H9 (cell line): ENCODE results near the gene SLC16A10. TPM values are rescaled to one million over a fixed set of nuclear protein-coding genes. Genes with fewer than 3 reads are reported as not detected.

Source experiments
- DNase-seq: peaks from one replicate; pipeline ENCODE4 v3.0.0-alpha.2; 2017
- H2AFZ ChIP-seq: one replicate; pipeline ENCODE4 v1.6.1; 2013; ENCODE audit warnings: mild to moderate bottlenecking, low read length, control low read depth, moderate library complexity
- H2AK5ac ChIP-seq: 2 replicates; pipeline ENCODE4 v1.6.1; 2013; ENCODE audit warnings: low read length, control low read depth, mixed read lengths; ENCODE audit not compliant: insufficient read length
- H2BK120ac ChIP-seq: one replicate; pipeline ENCODE4 v1.6.1; 2013; ENCODE audit warnings: low read depth, mild to moderate bottlenecking, low read length, control low read depth, inconsistent platforms; ENCODE audit not compliant: poor library complexity, severe bottlenecking
- H2BK12ac ChIP-seq: 2 replicates; pipeline ENCODE4 v1.6.1; 2013; ENCODE audit warnings: low read length, control low read depth, mixed read lengths, low read depth; ENCODE audit not compliant: insufficient read length
- H2BK15ac ChIP-seq: 2 replicates; pipeline ENCODE4 v1.6.1; 2013; ENCODE audit warnings: low read depth, low read length, control low read depth
- H2BK20ac ChIP-seq: one replicate; pipeline ENCODE4 v1.6.1; 2013; ENCODE audit warnings: low read depth, mild to moderate bottlenecking, low read length, control low read depth, inconsistent platforms; ENCODE audit not compliant: poor library complexity, severe bottlenecking
- H2BK5ac ChIP-seq: 2 replicates; pipeline ENCODE4 v1.6.1; 2013; ENCODE audit warnings: low read length, control low read depth, mixed read lengths; ENCODE audit not compliant: insufficient read length
- H3K14ac ChIP-seq: 2 replicates; pipeline ENCODE4 v1.6.1; 2013; ENCODE audit warnings: low read length, control low read depth; ENCODE audit not compliant: insufficient read depth
- H3K18ac ChIP-seq: 2 replicates; pipeline ENCODE4 v1.6.1; 2013; ENCODE audit warnings: low read depth, mild to moderate bottlenecking, mixed read lengths, low read length, control low read depth; ENCODE audit not compliant: insufficient read length
- H3K23ac ChIP-seq: 2 replicates; pipeline ENCODE4 v1.6.1; 2013; ENCODE audit warnings: low read length, control low read depth, mixed read lengths, low read depth; ENCODE audit not compliant: insufficient read length
- H3K23me2 ChIP-seq: 2 replicates; pipeline ENCODE4 v1.6.1; 2013; ENCODE audit warnings: low read depth, mild to moderate bottlenecking, mixed read lengths, low read length, control low read depth; ENCODE audit not compliant: insufficient read length, poor library complexity, severe bottlenecking
- H3K27ac ChIP-seq: 2 replicates; pipeline ENCODE4 v1.5.1; 2013; ENCODE audit warnings: low read length, control low read depth, mixed read lengths, low read depth; ENCODE audit not compliant: insufficient read length
- H3K27me3 ChIP-seq: 2 replicates; pipeline ENCODE4 v1.6.1; 2013; ENCODE audit warnings: low read length, control low read depth, inconsistent platforms; ENCODE audit not compliant: insufficient read depth
- H3K4ac ChIP-seq: 2 replicates; pipeline ENCODE4 v1.6.1; 2013; ENCODE audit warnings: low read depth, mild to moderate bottlenecking, control low read depth, inconsistent platforms, low read length, moderate library complexity
- H3K4me1 ChIP-seq: 2 replicates; pipeline ENCODE4 v1.6.1; 2013; ENCODE audit warnings: low read length, control low read depth, inconsistent platforms; ENCODE audit not compliant: insufficient read depth
- H3K4me2 ChIP-seq: 2 replicates; pipeline ENCODE4 v1.6.1; 2013; ENCODE audit warnings: low read length, control low read depth, mixed read lengths; ENCODE audit not compliant: insufficient read length, insufficient read depth
- H3K56ac ChIP-seq: 2 replicates; pipeline ENCODE4 v1.6.1; 2013; ENCODE audit warnings: low read depth, mild to moderate bottlenecking, mixed read lengths, low read length, control low read depth; ENCODE audit not compliant: insufficient read length
- H3K79me1 ChIP-seq: 2 replicates; pipeline ENCODE4 v1.6.1; 2013; ENCODE audit warnings: low read depth, mild to moderate bottlenecking, moderate library complexity, low read length, control low read depth, inconsistent platforms; ENCODE audit not compliant: insufficient read depth, poor library complexity, severe bottlenecking
- H3K79me2 ChIP-seq: 2 replicates; pipeline ENCODE4 v1.6.1; 2013; ENCODE audit warnings: low read length, control low read depth, inconsistent platforms; ENCODE audit not compliant: insufficient read depth
- H3K9ac ChIP-seq: 2 replicates; pipeline ENCODE4 v1.6.1; 2013; ENCODE audit warnings: low read length, control low read depth, mixed read lengths; ENCODE audit not compliant: insufficient read length; ENCODE audit errors: extremely low read depth
- H3K9me3 ChIP-seq: one replicate; pipeline ENCODE4 v1.6.1; 2013; ENCODE audit warnings: low read depth, low read length, inconsistent platforms; ENCODE audit not compliant: control insufficient read depth
- H3T11ph ChIP-seq: one replicate; pipeline ENCODE4 v1.6.1; 2013; ENCODE audit warnings: mild to moderate bottlenecking, low read length, control low read depth, inconsistent platforms
- H4K20me1 ChIP-seq: one replicate; pipeline ENCODE4 v1.6.1; 2013; ENCODE audit not compliant: control insufficient read depth, insufficient read length, insufficient read depth
- H4K5ac ChIP-seq: 2 replicates; pipeline ENCODE4 v1.6.1; 2013; ENCODE audit warnings: low read depth, mild to moderate bottlenecking, mixed read lengths, low read length, control low read depth; ENCODE audit not compliant: insufficient read length
- H4K8ac ChIP-seq: replicated peaks from 2 replicates; pipeline ENCODE4 v1.6.1; 2013; ENCODE audit warnings: low read length, control low read depth, mixed read lengths, low read depth; ENCODE audit not compliant: insufficient read length
- H4K91ac ChIP-seq: 2 replicates; pipeline ENCODE4 v1.6.1; 2013; ENCODE audit warnings: low read depth, mild to moderate bottlenecking, moderate library complexity, mixed read lengths, low read length, control low read depth; ENCODE audit not compliant: insufficient read length
- H3K27ac Mint-ChIP-seq, 3 experiments: 2 replicates in 2 of 3; 3 replicates in 1 of 3; pipeline ENCODE4 v1.8.0; 2020 to 2021; ENCODE audit warnings: mixed read lengths in 3 of 3, mild to moderate bottlenecking in 1 of 3, moderate library complexity in 1 of 3
- H3K27me3 Mint-ChIP-seq: 2 replicates; pipeline ENCODE4 v1.8.0; 2021; ENCODE audit warnings: low read depth, mild to moderate bottlenecking, moderate library complexity, mixed read lengths
- H3K36me3 Mint-ChIP-seq, 3 experiments: 2 replicates in 2 of 3; 3 replicates in 1 of 3; pipeline ENCODE4 v1.8.0; 2020 to 2021; ENCODE audit warnings: low read depth in 3 of 3, mixed read lengths in 3 of 3; ENCODE audit not compliant: insufficient read depth in 1 of 3
- H3K4me1 Mint-ChIP-seq, 2 experiments: 2 replicates each; pipeline ENCODE4 v1.8.0; 2020; ENCODE audit warnings: mixed read lengths in 2 of 2
- H3K4me3 Mint-ChIP-seq, 2 experiments: 2 replicates in 1 of 2; 3 replicates in 1 of 2; pipeline ENCODE4 v1.8.0; 2020 to 2021; ENCODE audit warnings: mild to moderate bottlenecking in 2 of 2, mixed read lengths in 2 of 2, moderate library complexity in 1 of 2
- H3K9me3 Mint-ChIP-seq, 2 experiments: 2 replicates in 1 of 2; 3 replicates in 1 of 2; pipeline ENCODE4 v1.8.0; 2020; ENCODE audit warnings: mild to moderate bottlenecking in 2 of 2, mixed read lengths in 2 of 2, moderate library complexity in 1 of 2
- CTCF ChIP-seq: fragments of 200-600 bp; sonication (generic); conservative IDR thresholded peaks from 3 replicates; pipeline ENCODE4 v1.8.0; 2021; ENCODE audit warnings: antibody characterized with exemption, mild to moderate bottlenecking
- total RNA-seq: library from RNA; stranded (reverse); gene quantifications from 2 replicates; pipeline ENCODE4 v1.2.1, GENCODE V29; 2021

The SLC16A10 gene
- total RNA-seq, 1 experiment from 2014 or later = 11.4 TPM

- H3K18ac ChIP-seq = no peak overlapping the region
- H3K79me2 ChIP-seq = no peaks in the 10 kb centered on the region
- no peak overlapping the region for H2BK12ac ChIP-seq
- no peak overlapping the region for H3K9ac ChIP-seq
- H3K23ac ChIP-seq = no peak overlapping the region
- H3K9me3 Mint-ChIP-seq = peaks cover 15 to 19% of the 10 kb centered on the region in 2 experiments
- no peaks in the 10 kb centered on the region for H3K23me2 ChIP-seq
- no peak overlapping the region for H3K4ac ChIP-seq
- H4K8ac ChIP-seq = no peak overlapping the region
- H3K4me2 ChIP-seq = no peak overlapping the region
- TF ChIP-seq CTCF = no peak
- no peak overlapping the region for H3K56ac ChIP-seq
- no peak overlapping the region for H2AK5ac ChIP-seq
- H4K91ac ChIP-seq = no peak overlapping the region
- H2BK120ac ChIP-seq = no peak overlapping the region
- H3T11ph ChIP-seq = no peak overlapping the region
- no peak overlapping the region for H2BK20ac ChIP-seq
- H3K4me3 Mint-ChIP-seq = no peak overlapping the region
- no peak for DNase-seq
- H3K14ac ChIP-seq = no peak overlapping the region
- H4K20me1 ChIP-seq = no peaks in the 10 kb centered on the region
- H2BK5ac ChIP-seq = no peak overlapping the region
- no peak overlapping the region for H4K5ac ChIP-seq
- H3K79me1 ChIP-seq = no peaks in the 10 kb centered on the region
- H3K27me3 ChIP-seq = no peaks in the 10 kb centered on the region
- H3K36me3 Mint-ChIP-seq = peaks cover 6 to 17% (median 11%) of the 10 kb centered on the region in 3 experiments; a peak in 4 of 7 replicates
- no peak overlapping the region for H2AFZ ChIP-seq
- H3K9me3 ChIP-seq = no peaks in the 10 kb centered on the region
- H3K27me3 Mint-ChIP-seq = peaks cover 2% of the 10 kb centered on the region; the same call in 1 of the 2 replicates
- H2BK15ac ChIP-seq = no peak overlapping the region
- H3K27ac Mint-ChIP-seq = no peak overlapping the region
- no peak overlapping the region for H3K27ac ChIP-seq
- no peaks in the 10 kb centered on the region for H3K4me1 ChIP-seq
- 0 out of 4 replicates have a peak, but pooled peaks cover 3 to 4% of the 10 kb centered on the region in 2 experiments for H3K4me1 Mint-ChIP-seq
Observed at GRCh38 chr6:111192911-111193555, 105.7 kb downstream of the SLC16A10 start.
